H1 (cell line): ENCODE data around the gene STAP2.

ENCODE experiments used
- CREB1 ChIP-seq: IDR thresholded peaks from 2 replicates; pipeline ENCODE4 v1.6.1; 2012; ENCODE audit warnings: inconsistent platforms
- E2F6 ChIP-seq: IDR thresholded peaks from 2 replicates; pipeline ENCODE4 v1.6.1; 2012; ENCODE audit warnings: inconsistent platforms
- FOSL1 ChIP-seq: IDR thresholded peaks from 2 replicates; pipeline ENCODE4 v1.6.1; 2011; ENCODE audit warnings: mild to moderate bottlenecking, low read depth, low read length, moderate library complexity; ENCODE audit not compliant: insufficient read depth
- HDAC2 ChIP-seq, 2 experiments: fragments of 300-600 bp in 1 of 2; sonication (generic) in 1 of 2; IDR thresholded peaks; 2 replicates each; pipeline ENCODE4 v1.6.1; 2011 to 2012; ENCODE audit warnings: low read depth in 2 of 2, low read length in 2 of 2, mild to moderate bottlenecking in 2 of 2, moderate library complexity in 2 of 2, borderline replicate concordance in 1 of 2, inconsistent platforms in 1 of 2
- KDM1A ChIP-seq: fragments of 200-600, 300-600 bp; sonication (generic); IDR thresholded peaks from 2 replicates; pipeline ENCODE4 v1.7.1; 2016; ENCODE audit warnings: mild to moderate bottlenecking, low read length, borderline replicate concordance
- SIN3A ChIP-seq, 2 experiments: IDR thresholded peaks in 1 of 2; conservative IDR thresholded peaks in 1 of 2; 2 replicates each; pipeline ENCODE4 v1.6.1; 2011 to 2012; ENCODE audit warnings: low read length in 2 of 2, improper control_type of control experiment in 1 of 2, low read depth in 1 of 2, mild to moderate bottlenecking in 1 of 2

GRCh38 chr19:4373601-4374497, 35.2 kb upstream of the STAP2 start:
- TF ChIP-seq SIN3A (conservative IDR thresholded peaks at IDR 0.05 in 1 of 2, IDR thresholded peaks at IDR 0.05 in 1 of 2; ENCODE audit: low read depth in 1 of 2, low read length in 2 of 2) (no peak), HDAC2 (IDR thresholded peaks at IDR 0.05; ENCODE audit: borderline replicate concordance in 1 of 2, low read depth in 2 of 2, low read length in 2 of 2) (no peak), E2F6 (no peak), KDM1A (no peak), FOSL1 (no peak), CREB1 (no peak)
